Spleen (tissue), 11 donors: ENCODE results near the gene PIK3C2B. TPM values are rescaled to one million over a fixed set of nuclear protein-coding genes. Genes with fewer than 3 reads are reported as not detected.

ENCODE experiments used
- DNase-seq: peaks from one replicate; pipeline ENCODE4 v3.0.0-alpha.2; 2020
- H3K27ac ChIP-seq, 8 donors: fragments of 200-600 bp; sonication (generic) in 7 of 8; 1 replicate in 4 of 8; 2 replicates in 4 of 8; pipeline versions ENCODE4 v1.5.0 to v1.8.0; 2016 to 2021; ENCODE audit warnings: inconsistent platforms in 4 of 8, mild to moderate bottlenecking in 4 of 8, moderate library complexity in 1 of 8
- H3K27me3 ChIP-seq, 7 donors: fragments of 200-600 bp; sonication (generic) in 6 of 7; replicated peaks in 1 of 7; 1 replicate in 4 of 7; 2 replicates in 3 of 7; pipeline versions ENCODE4 v1.5.0 to v1.8.0; 2016 to 2021; ENCODE audit warnings: inconsistent platforms in 3 of 7, mild to moderate bottlenecking in 1 of 7
- H3K36me3 ChIP-seq, 6 donors: fragments of 200-600 bp; sonication (generic) in 5 of 6; 1 replicate in 4 of 6; 2 replicates in 2 of 6; pipeline versions ENCODE4 v1.5.0 to v1.8.0; 2016 to 2021; ENCODE audit warnings: inconsistent platforms in 2 of 6
- H3K4me1 ChIP-seq, 6 donors: fragments of 200-600 bp; sonication (generic) in 5 of 6; 1 replicate in 3 of 6; 2 replicates in 3 of 6; pipeline versions ENCODE4 v1.5.0 to v1.8.0; 2016 to 2021; ENCODE audit warnings: inconsistent platforms in 3 of 6
- H3K4me3 ChIP-seq, 8 donors: fragments of 200-600 bp; sonication (generic) in 7 of 8; 1 replicate in 4 of 8; 2 replicates in 4 of 8; pipeline versions ENCODE4 v1.5.0 to v1.8.0; 2016 to 2021; ENCODE audit warnings: inconsistent platforms in 4 of 8, mild to moderate bottlenecking in 4 of 8, moderate library complexity in 2 of 8
- H3K9me3 ChIP-seq, 8 donors: fragments of 200-600 bp; sonication (generic) in 7 of 8; 1 replicate in 4 of 8; 2 replicates in 4 of 8; pipeline versions ENCODE4 v1.5.0 to v1.8.0; 2016 to 2021; ENCODE audit warnings: inconsistent platforms in 4 of 8
- CTCF ChIP-seq, 11 experiments: fragments of 200-600 bp in 7 of 11; fragments of 450-650 bp in 4 of 11; sonication (generic) in 4 of 11; IDR thresholded peaks in 8 of 11; conservative IDR thresholded peaks in 3 of 11; 1 replicate in 7 of 11; 2 replicates in 4 of 11; pipeline versions ENCODE4 v1.4.0 to v1.8.0; 2016 to 2021; ENCODE audit warnings: antibody characterized with exemption in 11 of 11, inconsistent platforms in 4 of 11, mild to moderate bottlenecking in 1 of 11
- POLR2A ChIP-seq, 3 donors: fragments of 450-650 bp; IDR thresholded peaks; one replicate each; pipeline ENCODE4 v1.5.1; 2017; ENCODE audit warnings: antibody characterized with exemption in 3 of 3, mild to moderate bottlenecking in 1 of 3
- POLR2AphosphoS5 ChIP-seq, 3 donors: sonication (generic); formaldehyde crosslinking; IDR thresholded peaks; one replicate each; pipeline ENCODE4 v1.5.1; 2017; ENCODE audit warnings: antibody characterized with exemption in 3 of 3
- WGBS, 5 donors: extraction: QIAGEN DNeasy Blood & Tissue Kit in 3 of 5; methylation state at CpG; one replicate each; pipeline versions ENCODE4 v1.1.5 to v1.1.7; 2013 to 2018; 5-methylcytosine and 5-hydroxymethylcytosine counted together
- intact Hi-C: fragments of 100-400 bp; cut with DNase I; formaldehyde crosslinking; loops from one replicate; pipeline ENCODE4 v1.15.0; 2023; ENCODE audit warnings: low total_unique reads
- polyA plus RNA-seq, 3 donors: library from polyadenylated mRNA; stranded (reverse); fragments of 200-250 nt; gene quantifications; one replicate each; pipeline ENCODE4 v1.2.1, GENCODE V29; 2013
- total RNA-seq, 7 donors: library from RNA; depleted of rRNA in 3 of 7; stranded (reverse); fragments of >200 nt in 3 of 7; fragmentation: NEBNext Ultra II Directional in 4 of 7; extraction: Animal tissue kit (Norgen Biotek cat#: 25700) in 4 of 7; gene quantifications; one replicate each; pipeline versions ENCODE4 v1.1.0 to v1.2.1, GENCODE V29; 2016 to 2021
- donor health status: healthy with polysubstance abuse.
- donor health status: DM: no; HTN: no; CAD: no; lungs with moderate emphysema.
- donor health status: DM: no; HTN: no; CAD: no.
- donor health status: Bipolar disorder and iron deficiency.
- donor health status: healthy.
- donor health status: DM: no; HTN: no; CAD: no.
- donor health status: DM: yes; HTN: yes; CAD: no.

Gene PIK3C2B
- total and polyA plus RNA-seq, 10 donors: 9.5 to 72.2 (median 59.7) TPM

- no peaks in the 10 kb centered on the region for H3K36me3 ChIP-seq
- intact Hi-C loops: loop anchor here (2.0 kb wide), 1 partner anchor 57 kb away; no protein-coding TSS in a partner anchor
- TF ChIP-seq POLR2AphosphoS5 (IDR thresholded peaks at IDR 0.05) (no peak), POLR2A (IDR thresholded peaks at IDR 0.05) (no peak), CTCF (IDR thresholded peaks at IDR 0.05 in 8 of 11, conservative IDR thresholded peaks at IDR 0.05 in 3 of 11) (peak; percentile 77 to 90 (median 84))
- WGBS, 5 donors: 21 to 25% (median 23%) methylated on average over 7 of the region's 7 CpGs
- no peaks in the 10 kb centered on the region for H3K27me3 ChIP-seq
- no peak for DNase-seq
- peak overlapping the region in 1 of 8 donors; percentile 11 for H3K27ac ChIP-seq
- peaks cover 10 to 70% (median 33%) of the 10 kb centered on the region in 6 donors for H3K4me1 ChIP-seq
- no peak overlapping the region for H3K4me3 ChIP-seq
- peaks cover 0 to 5% (median 0%) of the 10 kb centered on the region in 8 donors for H3K9me3 ChIP-seq
Observed at GRCh38 chr1:204503122-204503912, 8.7 kb upstream of the PIK3C2B start.

GRCh38 chr1:204502241-204502640 lies 7.6 kb upstream of the PIK3C2B start:
- Histone ChIP-seq H3K9me3 (peaks cover 0 to 5% (median 0%) of the 10 kb centered on the region in 8 donors), H3K4me1 (peaks cover 10 to 70% (median 28%) of the 10 kb centered on the region in 6 donors), H3K27me3 (no peaks in the 10 kb centered on the region), H3K4me3 (no peak overlapping the region), H3K27ac (no peak overlapping the region), H3K36me3 (no peaks in the 10 kb centered on the region)
- no peak for TF ChIP-seq CTCF (IDR thresholded peaks at IDR 0.05 in 8 of 11, conservative IDR thresholded peaks at IDR 0.05 in 3 of 11)
- TF ChIP-seq POLR2AphosphoS5 (IDR thresholded peaks at IDR 0.05): no peak
- no peak for DNase-seq
- WGBS, 5 donors: 78 to 93% (median 89%) methylated on average over 6 of the region's 6 CpGs
- intact Hi-C loops: loop anchor here (2.0 kb wide), 1 partner anchor 55 kb away; no protein-coding TSS in a partner anchor

GRCh38 chr1:204499511-204500468 lies 5.2 kb upstream of the PIK3C2B start:
- Histone ChIP-seq H3K9me3 (peaks cover 0 to 5% (median 0%) of the 10 kb centered on the region in 8 donors), H3K36me3 (no peaks in the 10 kb centered on the region), H3K27me3 (no peaks in the 10 kb centered on the region), H3K4me1 (peaks cover 6 to 71% (median 33%) of the 10 kb centered on the region in 6 donors), H3K27ac (no peak overlapping the region), H3K4me3 (no peak overlapping the region)
- intact Hi-C loops: no loop called here
- no peak for DNase-seq
- 84 to 89% (median 86%) methylated on average over 7 of the region's 7 CpGs for WGBS, 5 donors
- TF ChIP-seq POLR2A (IDR thresholded peaks at IDR 0.05) (no peak), POLR2AphosphoS5 (IDR thresholded peaks at IDR 0.05) (no peak), CTCF (IDR thresholded peaks at IDR 0.05 in 8 of 11, conservative IDR thresholded peaks at IDR 0.05 in 3 of 11) (no peak)
